K562 (cell line): ENCODE results near the gene FRMD4A. TPM values are rescaled to one million over a fixed set of nuclear protein-coding genes. Genes with fewer than 3 reads are reported as not detected.

Experiments
- BMI1 ChIP-seq: fragments of 150-350 bp; IDR thresholded peaks from 2 replicates; pipeline ENCODE4 v1.6.1; 2014; ENCODE audit warnings: low read length
- CREB1 ChIP-seq, 2 experiments: sonication (generic) in 1 of 2; formaldehyde crosslinking in 1 of 2; IDR thresholded peaks; 2 replicates each; pipeline versions ENCODE4 v1.6.1 to v1.8.0; 2012 to 2022; ENCODE audit warnings: inconsistent platforms in 1 of 2, mild to moderate bottlenecking in 1 of 2, missing genetic modification reagents in 1 of 2, moderate library complexity in 1 of 2
- CUX1 ChIP-seq: fragments of 200-800 bp; sonication (Bioruptor generic); IDR thresholded peaks from 2 replicates; pipeline ENCODE4 v1.6.1; 2016; ENCODE audit warnings: missing genetic modification characterization, missing compliant biosample characterization
- EHMT2 ChIP-seq: fragments of 450-650 bp; IDR thresholded peaks from 2 replicates; pipeline ENCODE4 v1.6.1; 2018; ENCODE audit warnings: antibody characterized with exemption
- GABPB1 ChIP-seq: sonication (generic); formaldehyde crosslinking; IDR thresholded peaks from 2 replicates; pipeline ENCODE4 v1.8.0; 2022; ENCODE audit warnings: mild to moderate bottlenecking, missing genetic modification reagents
- GABPB2 ChIP-seq: fragments of 250-450 bp; sonication (Bioruptor Pico); conservative IDR thresholded peaks from 2 replicates; pipeline ENCODE4 v1.5.1; 2021; ENCODE audit warnings: mild to moderate bottlenecking
- HDAC2 ChIP-seq: fragments of 450-650 bp; IDR thresholded peaks from 2 replicates; pipeline ENCODE4 v1.6.1; 2016; ENCODE audit warnings: mild to moderate bottlenecking
- KLF1 ChIP-seq: fragments of 450-650 bp; IDR thresholded peaks from 2 replicates; pipeline ENCODE4 v1.6.1; 2016; ENCODE audit warnings: missing genetic modification characterization, missing compliant biosample characterization
- MIER1 ChIP-seq: fragments of 450-650 bp; IDR thresholded peaks from 2 replicates; pipeline ENCODE4 v1.6.1; 2016; ENCODE audit warnings: antibody characterized with exemption, mild to moderate bottlenecking, low read depth
- MYC ChIP-seq, 2 experiments: fragments of 250-450 bp in 1 of 2; sonication (Bioruptor Pico) in 1 of 2; IDR thresholded peaks; 2 replicates each; pipeline versions ENCODE4 v1.5.1 to v1.6.1; 2012 to 2021; ENCODE audit warnings: low read depth in 2 of 2, borderline replicate concordance in 1 of 2, improper control_type of control experiment in 1 of 2, low read length in 1 of 2, mild to moderate bottlenecking in 1 of 2, moderate library complexity in 1 of 2
- ZNF695 ChIP-seq: fragments of 450-650 bp; formaldehyde crosslinking; IDR thresholded peaks from 2 replicates; pipeline ENCODE4 v1.4.0; 2020; ENCODE audit warnings: mild to moderate bottlenecking, moderate library complexity
- polyA plus RNA-seq, 8 experiments: library from polyadenylated mRNA; depleted of rRNA in 4 of 8; stranded (reverse) in 5 of 8; unstranded in 3 of 8; fragments of >200 nt; fragmentation: Nextera tagmentation in 2 of 8; fragmentation: Illumina TruSeq in 1 of 8; extraction: Ambion mirVana in 2 of 8; extraction: Trizol in 1 of 8; gene quantifications; 2 replicates each; pipeline versions ENCODE4 v1.2.1 to v1.2.3, GENCODE V29; 2011 to 2014; ENCODE audit warnings: inconsistent platforms in 1 of 8, missing spikeins in 1 of 8
- total RNA-seq, 7 experiments: library from RNA; depleted of rRNA in 6 of 7; stranded (reverse); fragments of >200 nt in 6 of 7; fragmentation: Illumina TruSeq in 2 of 7; extraction: Trizol in 2 of 7; gene quantifications; 2 replicates each; pipeline versions ENCODE4 v1.2.1 to v1.2.3, GENCODE V29; 2011 to 2021; ENCODE audit warnings: low replicate concordance in 1 of 7
- TF ChIP-seq, protein P1 (sequence below), 2 experiments: IDR thresholded peaks; 2 replicates each; pipeline ENCODE4 v1.6.1; 2011; ENCODE audit warnings: borderline replicate concordance in 1 of 2, control low read depth in 1 of 2, low read depth in 1 of 2, low read length in 1 of 2, mild to moderate bottlenecking in 1 of 2, mixed read lengths in 1 of 2, moderate library complexity in 1 of 2; ENCODE audit not compliant: insufficient read depth in 1 of 2, insufficient read length in 1 of 2, poor library complexity in 1 of 2, severe bottlenecking in 1 of 2; ENCODE audit errors: extremely low read depth in 1 of 2
- TF ChIP-seq, protein P2 (sequence below): fragments of 250-450 bp; sonication (Bioruptor Pico); IDR thresholded peaks from 2 replicates; pipeline ENCODE4 v1.4.0; 2020; ENCODE audit warnings: mild to moderate bottlenecking, moderate library complexity
- TF ChIP-seq, protein P3 (sequence below), 3 experiments: fragments of 200-800 bp in 1 of 3; sonication (Bioruptor generic) in 1 of 3; sonication (generic) in 1 of 3; formaldehyde crosslinking in 1 of 3; IDR thresholded peaks; 2 replicates each; pipeline versions ENCODE4 v1.6.1 to v1.8.0; 2016 to 2022; ENCODE audit warnings: mild to moderate bottlenecking in 2 of 3, missing compliant biosample characterization in 2 of 3, missing genetic modification characterization in 2 of 3, missing genetic modification reagents in 1 of 3

The FRMD4A gene
- total and polyA plus RNA-seq, 9 of the 15 experiments (the other 6 are each of a cell fraction or from before 2014, with no cell fraction given) = 0.80 to 5.2 (median 3.0) TPM

DNA sequence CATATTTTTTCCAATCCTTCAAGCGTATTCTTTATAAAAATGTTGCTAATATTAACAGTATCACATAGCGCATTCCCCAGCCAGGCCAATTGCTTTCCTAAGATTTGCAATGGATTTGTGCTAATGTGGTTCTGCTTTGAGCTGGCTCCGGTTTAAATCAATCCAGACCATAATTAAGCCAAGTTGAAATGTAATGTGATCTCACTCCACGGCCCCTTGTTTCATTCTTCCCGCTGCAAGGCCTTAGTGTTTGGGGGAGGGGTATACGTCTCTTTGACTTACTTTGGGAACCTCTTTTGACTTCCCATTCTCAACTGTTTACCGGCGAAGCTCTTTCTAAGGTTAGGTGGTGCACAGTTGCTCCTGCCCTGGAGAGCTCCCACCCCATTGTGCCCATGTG, 657.6 kb downstream of the FRMD4A start (continued):
- TF ChIP-seq CUX1 (CRISPR knock-in tag) (no peak), KLF1 (tag) (no peak), GABPB1 (no peak), BMI1 (no peak), MIER1 (no peak), ZNF695 (CRISPR knock-in tag) (no peak), EHMT2 (no peak), GABPB2 (CRISPR knock-in tag) (no peak), MYC (IDR thresholded peaks at IDR 0.05; ENCODE audit: low read depth, low read length) (no peak), MYC (CRISPR knock-in tag; IDR thresholded peaks at IDR 0.05; ENCODE audit: borderline replicate concordance, low read depth) (no peak), HDAC2 (no peak), CREB1 (IDR thresholded peaks at IDR 0.05) (no peak), CREB1 (CRISPR knock-in tag; IDR thresholded peaks at IDR 0.05) (no peak)
- TF ChIP-seq, protein P1, sequence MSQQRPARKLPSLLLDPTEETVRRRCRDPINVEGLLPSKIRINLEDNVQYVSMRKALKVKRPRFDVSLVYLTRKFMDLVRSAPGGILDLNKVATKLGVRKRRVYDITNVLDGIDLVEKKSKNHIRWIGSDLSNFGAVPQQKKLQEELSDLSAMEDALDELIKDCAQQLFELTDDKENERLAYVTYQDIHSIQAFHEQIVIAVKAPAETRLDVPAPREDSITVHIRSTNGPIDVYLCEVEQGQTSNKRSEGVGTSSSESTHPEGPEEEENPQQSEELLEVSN (IDR thresholded peaks at IDR 0.05; ENCODE audit: borderline replicate concordance in 1 of 2, extremely low read depth in 1 of 2, insufficient read depth in 1 of 2, insufficient read length in 1 of 2, low read depth in 1 of 2, low read length in 1 of 2, poor library complexity in 1 of 2, severe bottlenecking in 1 of 2) = no peak
- TF ChIP-seq, protein P2, sequence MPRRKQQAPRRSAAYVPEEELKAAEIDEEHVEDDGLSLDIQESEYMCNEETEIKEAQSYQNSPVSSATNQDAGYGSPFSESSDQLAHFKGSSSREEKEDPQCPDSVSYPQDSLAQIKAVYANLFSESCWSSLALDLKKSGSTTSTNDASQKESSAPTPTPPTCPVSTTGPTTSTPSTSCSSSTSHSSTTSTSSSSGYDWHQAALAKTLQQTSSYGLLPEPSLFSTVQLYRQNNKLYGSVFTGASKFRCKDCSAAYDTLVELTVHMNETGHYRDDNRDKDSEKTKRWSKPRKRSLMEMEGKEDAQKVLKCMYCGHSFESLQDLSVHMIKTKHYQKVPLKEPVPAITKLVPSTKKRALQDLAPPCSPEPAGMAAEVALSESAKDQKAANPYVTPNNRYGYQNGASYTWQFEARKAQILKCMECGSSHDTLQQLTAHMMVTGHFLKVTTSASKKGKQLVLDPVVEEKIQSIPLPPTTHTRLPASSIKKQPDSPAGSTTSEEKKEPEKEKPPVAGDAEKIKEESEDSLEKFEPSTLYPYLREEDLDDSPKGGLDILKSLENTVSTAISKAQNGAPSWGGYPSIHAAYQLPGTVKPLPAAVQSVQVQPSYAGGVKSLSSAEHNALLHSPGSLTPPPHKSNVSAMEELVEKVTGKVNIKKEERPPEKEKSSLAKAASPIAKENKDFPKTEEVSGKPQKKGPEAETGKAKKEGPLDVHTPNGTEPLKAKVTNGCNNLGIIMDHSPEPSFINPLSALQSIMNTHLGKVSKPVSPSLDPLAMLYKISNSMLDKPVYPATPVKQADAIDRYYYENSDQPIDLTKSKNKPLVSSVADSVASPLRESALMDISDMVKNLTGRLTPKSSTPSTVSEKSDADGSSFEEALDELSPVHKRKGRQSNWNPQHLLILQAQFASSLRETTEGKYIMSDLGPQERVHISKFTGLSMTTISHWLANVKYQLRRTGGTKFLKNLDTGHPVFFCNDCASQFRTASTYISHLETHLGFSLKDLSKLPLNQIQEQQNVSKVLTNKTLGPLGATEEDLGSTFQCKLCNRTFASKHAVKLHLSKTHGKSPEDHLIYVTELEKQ (CRISPR knock-in tag) = no peak
- TF ChIP-seq, protein P3, sequence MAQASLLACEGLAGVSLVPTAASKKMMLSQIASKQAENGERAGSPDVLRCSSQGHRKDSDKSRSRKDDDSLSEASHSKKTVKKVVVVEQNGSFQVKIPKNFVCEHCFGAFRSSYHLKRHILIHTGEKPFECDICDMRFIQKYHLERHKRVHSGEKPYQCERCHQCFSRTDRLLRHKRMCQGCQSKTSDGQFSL (CRISPR knock-in tag; IDR thresholded peaks at IDR 0.05) = no peak
- TF ChIP-seq, protein P3 (tag; IDR thresholded peaks at IDR 0.05) = no peak
